ENCODE measurements around the gene RRP12.
"Not testable (repeated sequence)": the region's sequence is repeated elsewhere in the genome, so short reads cannot be mapped to it uniquely, and the experiment has no call there.

RRP12 gene

DNA sequence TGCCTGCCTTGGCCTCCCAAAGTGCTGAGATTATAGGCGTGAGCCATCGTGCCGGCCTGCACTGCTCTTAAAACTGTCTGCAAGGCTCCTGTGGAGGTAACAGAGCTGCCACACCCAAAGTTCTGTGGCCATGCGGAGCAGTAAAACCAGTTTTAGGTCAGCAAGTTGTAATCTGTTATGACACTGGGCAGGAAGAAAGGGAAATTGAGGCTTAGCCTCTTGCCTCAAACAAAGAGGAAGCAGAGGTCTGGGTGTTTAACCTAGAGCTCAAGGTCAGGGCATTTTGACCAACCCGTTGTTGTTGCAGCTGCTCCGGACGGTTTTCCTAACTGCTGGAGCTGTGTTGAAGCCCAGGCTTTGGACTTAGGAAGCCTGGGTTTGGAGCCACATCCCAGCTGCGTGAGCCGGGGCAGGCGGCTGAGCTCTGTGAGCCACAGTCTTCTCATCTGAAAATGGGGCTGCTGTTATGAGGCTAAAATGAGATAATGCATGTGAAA is 7.4 kb upstream of the RRP12 start:
- no peak for DNase-seq (ENCODE audit: low read depth in 2 of 2, low spot score in 1 of 2)

DNA sequence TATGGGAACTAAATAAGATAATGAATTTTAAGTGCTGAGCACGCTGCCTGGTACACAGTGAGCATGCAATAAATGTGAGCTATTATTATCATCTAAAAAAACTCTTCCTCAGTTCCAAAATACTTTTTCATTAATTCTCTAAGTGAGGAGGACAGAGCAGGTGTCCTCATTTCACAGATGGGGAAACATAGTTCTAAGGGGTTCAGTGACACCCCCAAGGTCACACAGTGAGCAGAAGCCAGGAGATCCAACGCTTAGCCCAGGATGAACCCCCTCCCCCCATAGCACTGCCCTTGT is 6.8 kb upstream of the RRP12 start:
- DNase-seq (ENCODE audit: low read depth in 2 of 2, low spot score in 1 of 2) = no peak

DNA sequence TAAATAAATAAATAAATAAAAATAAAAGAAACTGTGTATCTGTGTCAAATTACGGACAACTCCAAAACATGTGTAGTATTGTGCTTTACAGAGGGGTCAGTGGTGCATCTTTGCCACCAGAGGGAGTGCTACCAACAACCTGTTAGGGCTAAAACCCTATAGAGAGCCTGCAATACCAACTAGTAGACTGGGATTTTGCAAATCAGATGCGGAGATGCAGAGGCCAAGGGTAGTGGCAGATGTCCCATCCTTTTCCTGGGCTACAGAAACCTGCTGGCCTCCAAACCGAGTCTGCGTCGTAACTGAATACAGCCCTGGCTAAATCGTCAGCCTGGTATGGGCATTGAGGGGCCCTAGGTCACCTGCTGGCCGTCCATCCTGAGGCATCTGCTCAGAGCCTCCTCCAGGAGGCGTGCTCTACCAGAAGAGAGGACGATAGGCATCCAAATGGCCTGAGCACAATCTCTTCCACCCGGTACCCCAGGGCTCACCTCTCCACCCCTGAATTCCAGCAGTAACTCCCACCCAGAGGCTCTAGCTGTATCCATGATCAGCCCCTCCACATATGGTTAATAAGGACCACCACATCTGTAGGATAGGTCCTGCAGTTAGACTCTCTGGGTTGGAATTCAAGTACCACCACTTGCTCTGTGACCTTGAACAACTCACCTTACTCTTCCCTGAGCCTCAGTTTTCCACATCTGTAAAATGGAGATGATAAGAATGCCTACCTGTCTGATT is 6.2 kb upstream of the RRP12 start:
- peak in 1 of 2 donors; percentile 46 for DNase-seq (ENCODE audit: low read depth in 2 of 2, low spot score in 1 of 2)

DNA sequence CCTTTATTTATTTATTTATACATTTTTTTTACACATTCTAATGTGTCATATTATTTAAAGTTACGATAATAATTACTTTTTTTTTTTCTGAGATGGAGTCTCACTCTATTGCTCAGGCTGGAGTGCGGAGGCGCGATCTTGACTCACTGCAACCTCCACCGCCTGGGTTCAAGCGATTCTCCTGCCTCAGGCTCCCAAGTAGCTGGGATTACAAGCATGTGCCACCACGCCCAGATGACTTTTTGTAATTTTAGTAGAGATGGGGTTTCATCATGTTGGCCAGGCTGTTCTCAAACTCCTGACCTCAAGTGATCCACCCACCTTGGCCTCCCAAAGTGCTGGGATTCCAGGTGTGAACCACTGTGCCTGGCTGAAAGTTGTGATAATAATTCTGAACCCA is 5.3 kb upstream of the RRP12 start:
- DNase-seq (ENCODE audit: low read depth in 2 of 2, low spot score in 1 of 2) = not testable (repeated sequence)

DNA sequence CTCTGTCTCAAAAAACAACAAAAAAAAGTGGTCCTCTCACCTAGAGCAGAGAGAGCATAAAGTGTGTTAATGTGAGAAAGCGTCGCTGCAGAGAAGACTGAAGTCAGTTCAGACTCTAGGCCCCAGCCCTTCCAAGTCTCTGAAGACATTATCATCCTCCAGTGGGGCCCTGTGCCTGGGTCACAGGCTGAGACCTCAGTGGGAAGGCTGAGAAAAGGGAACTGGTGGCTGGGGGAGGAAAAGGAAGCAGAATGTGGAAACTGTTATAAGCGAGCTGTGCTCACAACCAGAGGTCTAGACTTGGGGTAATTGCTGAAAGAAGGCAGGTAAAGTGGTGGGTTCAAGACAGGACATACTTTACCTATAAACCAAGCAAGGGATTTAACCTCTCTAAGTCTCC is 4.9 kb upstream of the RRP12 start:
- DNase-seq (ENCODE audit: low read depth in 2 of 2, low spot score in 1 of 2) = no peak

DNA sequence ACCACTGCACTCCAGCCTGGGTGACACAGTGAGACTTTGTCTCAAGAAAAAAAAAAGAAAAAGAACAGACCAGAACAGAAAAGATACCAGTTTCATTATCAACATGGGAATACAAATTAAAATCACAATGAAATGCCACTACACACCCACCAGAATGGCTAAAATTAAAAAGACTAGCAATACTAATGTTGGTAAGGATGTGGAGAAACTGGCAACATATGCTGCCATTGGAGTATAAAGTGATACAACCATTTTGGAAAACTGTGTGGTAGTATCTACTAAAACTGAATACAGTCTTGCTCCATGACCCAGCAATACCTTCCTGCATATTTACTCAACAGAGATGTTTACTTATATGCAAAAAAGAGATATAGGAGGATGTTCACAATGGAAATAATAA is 2.9 kb upstream of the RRP12 start:
- DNase-seq (ENCODE audit: low read depth in 2 of 2, low spot score in 1 of 2) = no peak

GRCh38 chr10:97401455-97401919 is 347 bp upstream of the RRP12 start:
- DNase-seq (ENCODE audit: low read depth in 2 of 2, low spot score in 1 of 2) = no peak

DNA sequence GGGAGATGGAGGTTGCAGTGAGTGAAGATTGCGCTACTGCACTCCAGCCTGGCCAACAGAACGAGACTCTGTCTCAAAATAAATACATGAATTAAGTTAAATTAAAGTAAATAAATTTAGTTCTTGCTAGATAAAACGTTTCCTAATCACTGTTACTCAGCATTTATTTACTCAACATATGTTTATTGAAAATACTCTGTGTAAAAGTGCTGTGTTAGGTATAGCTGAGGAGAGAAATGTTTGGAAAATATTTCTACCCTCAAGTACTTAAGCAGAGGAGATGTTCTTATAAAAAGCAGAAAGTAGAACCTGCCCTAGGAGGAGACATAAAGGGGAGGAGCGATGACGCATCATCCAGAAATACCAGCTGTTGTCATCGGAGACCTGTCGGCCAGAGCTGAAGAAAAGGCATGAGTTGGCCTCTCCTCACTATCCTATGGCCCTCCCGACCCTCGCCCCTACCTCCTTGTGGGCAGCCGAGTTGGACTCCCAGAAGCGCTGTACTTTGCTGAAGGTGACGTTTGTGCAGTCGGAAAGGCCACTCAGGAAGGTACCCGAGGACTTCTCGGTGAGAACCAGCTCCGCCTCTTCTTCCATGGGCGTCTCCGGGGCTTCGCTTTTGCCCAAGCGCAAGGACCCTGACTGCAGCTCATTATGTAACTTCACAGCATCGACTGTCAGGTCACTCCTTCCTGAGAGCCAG is 1.1 kb downstream of the RRP12 start:
- DNase-seq (ENCODE audit: low read depth in 2 of 2, low spot score in 1 of 2) = no peak

DNA sequence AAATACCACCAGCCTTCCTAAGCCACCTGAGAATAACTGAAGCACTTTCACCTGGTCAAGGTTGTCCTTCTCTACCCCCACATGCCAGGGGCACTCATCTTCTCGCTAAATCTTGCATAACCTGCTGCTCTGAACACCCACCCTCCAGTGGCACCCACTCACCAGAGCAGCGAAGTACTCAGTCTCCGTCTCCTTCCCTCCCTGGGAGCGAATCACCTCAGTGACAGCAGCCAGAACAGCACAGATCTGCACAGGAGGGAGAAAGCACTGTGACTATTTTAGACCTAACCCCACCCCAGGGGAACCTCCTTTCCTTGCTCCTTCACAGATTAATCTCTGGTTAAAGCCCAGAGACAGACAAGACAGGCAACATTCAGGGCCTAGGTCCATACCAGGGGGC is 5.1 kb downstream of the RRP12 start:
- no peak for DNase-seq (ENCODE audit: low read depth in 2 of 2, low spot score in 1 of 2)

DNA sequence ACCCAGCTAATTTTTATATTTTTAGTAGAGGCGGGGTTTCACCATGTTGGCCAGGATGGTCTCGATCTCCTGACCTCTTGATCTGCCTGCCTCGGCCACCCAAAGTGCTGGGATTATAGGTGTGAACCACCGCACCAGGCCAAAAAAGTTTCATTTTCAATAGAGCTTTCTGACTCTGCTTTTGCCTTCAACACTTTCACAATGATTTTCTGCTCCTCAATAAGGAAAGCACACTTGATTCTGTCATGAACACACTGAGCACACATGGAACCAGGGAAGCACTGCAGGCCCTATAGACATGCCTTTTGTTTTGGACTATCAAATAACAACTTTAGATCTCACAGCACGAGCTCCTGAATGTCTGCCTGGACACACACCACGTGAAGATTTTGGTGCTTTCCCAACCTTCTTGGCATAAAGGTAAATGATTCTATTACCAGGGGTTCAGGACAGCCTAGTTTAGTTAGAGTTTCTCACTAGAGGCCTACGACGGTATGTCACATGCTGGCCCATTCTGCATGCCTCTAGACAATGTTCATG is 8.0 kb downstream of the RRP12 start:
- DNase-seq (ENCODE audit: low read depth in 2 of 2, low spot score in 1 of 2) = no peak

GRCh38 chr10:97390091-97390490 is 11.0 kb downstream of the RRP12 start:
- DNase-seq (ENCODE audit: low read depth in 2 of 2, low spot score in 1 of 2) = no peak

DNA sequence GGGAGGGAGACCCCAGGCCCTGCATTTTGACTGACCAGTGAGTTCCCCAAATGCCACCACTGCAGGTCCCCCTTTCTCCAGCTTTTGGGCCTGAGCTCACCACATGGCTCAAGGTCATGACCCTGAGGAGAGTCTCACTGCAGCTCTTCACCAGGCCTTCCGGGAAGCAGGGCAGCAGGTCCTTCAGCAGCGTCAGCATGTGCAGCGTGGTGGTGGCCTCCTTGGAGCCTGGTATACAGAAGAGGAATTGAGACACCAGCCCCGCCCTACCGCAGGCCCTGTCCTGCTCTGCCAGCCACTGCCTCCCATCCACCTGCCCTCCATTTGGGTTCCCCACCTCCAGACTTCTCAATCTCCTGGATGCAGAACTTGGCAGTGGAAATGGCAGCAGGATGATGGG is 13.0 kb downstream of the RRP12 start:
- DNase-seq (ENCODE audit: low read depth in 2 of 2, low spot score in 1 of 2) = no peak

- no peak for DNase-seq (ENCODE audit: low read depth in 2 of 2, low spot score in 1 of 2)
Observed at GRCh38 chr10:97385565-97385964, 15.6 kb downstream of the RRP12 start.

GRCh38 chr10:97384641-97385040 is 16.5 kb downstream of the RRP12 start:
- DNase-seq (ENCODE audit: low read depth in 2 of 2, low spot score in 1 of 2) = no peak

DNA sequence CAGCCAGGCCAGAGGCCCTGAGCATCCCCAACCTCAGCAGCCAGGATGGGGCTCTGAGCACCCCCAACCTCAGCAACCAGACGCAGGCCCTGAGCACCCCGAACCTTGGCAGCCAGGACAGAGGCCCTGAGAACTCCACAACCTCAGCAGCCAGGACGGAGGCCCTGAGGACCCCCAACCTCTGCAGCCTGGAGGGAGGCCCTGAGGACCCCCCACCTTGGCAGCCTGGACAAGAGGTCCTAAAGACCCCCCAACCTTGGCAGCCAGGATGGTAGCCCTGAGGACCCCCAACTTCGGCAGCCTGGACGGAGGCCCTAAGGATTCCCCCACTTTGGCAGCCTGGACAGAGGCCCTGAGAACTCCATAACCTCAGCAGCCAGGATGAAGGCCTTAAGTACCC is 17.0 kb downstream of the RRP12 start:
- no peak for DNase-seq (ENCODE audit: low read depth in 2 of 2, low spot score in 1 of 2)

DNA sequence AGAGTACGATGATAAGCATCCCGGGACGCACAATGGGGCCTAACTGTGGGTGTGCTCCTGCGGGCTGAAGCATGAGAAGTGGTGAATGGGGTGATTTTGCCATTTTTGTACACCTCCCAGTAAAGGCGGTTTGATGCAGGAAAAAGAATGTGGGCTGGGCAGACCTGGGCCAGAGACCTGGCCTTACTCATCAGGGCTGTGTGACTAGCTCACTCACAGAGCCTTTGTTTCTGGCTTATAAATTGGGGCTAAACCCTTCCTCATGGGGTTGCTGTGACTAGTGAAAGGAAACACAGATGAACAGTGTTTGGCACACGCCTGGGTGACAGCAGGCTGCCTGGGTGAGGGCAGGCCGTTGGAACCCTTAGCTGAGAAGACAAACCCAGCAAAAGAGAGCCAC is 18.0 kb downstream of the RRP12 start:
- DNase-seq (ENCODE audit: low read depth in 2 of 2, low spot score in 1 of 2) = no peak

- DNase-seq (ENCODE audit: low read depth in 2 of 2, low spot score in 1 of 2) = no peak
Observed at GRCh38 chr10:97381626-97382025, 19.5 kb downstream of the RRP12 start.

DNA sequence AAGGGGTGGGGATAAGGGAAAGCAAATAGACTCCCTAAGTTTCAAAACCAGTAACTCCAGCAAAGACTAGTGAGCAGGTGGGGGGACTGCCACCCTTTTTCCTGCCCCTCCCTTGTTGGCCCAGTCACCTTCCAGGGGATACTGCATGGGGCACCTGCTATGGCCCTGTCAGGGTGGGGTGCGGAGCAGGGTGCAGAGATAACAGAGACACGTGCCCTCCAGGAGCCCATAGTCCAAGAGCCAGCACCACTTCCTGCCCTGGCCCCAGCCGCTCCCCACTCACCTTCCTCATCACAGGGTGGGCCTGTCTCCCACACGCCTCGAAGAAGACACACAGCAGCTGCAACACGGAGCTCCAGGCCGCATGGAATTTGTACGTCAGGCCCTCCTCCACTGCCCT is 20.6 kb downstream of the RRP12 start:
- DNase-seq (ENCODE audit: low read depth in 2 of 2, low spot score in 1 of 2) = no peak

- no peak for DNase-seq (ENCODE audit: low read depth in 2 of 2, low spot score in 1 of 2)
Observed at GRCh38 chr10:97378933-97379921, 21.9 kb downstream of the RRP12 start.

DNA sequence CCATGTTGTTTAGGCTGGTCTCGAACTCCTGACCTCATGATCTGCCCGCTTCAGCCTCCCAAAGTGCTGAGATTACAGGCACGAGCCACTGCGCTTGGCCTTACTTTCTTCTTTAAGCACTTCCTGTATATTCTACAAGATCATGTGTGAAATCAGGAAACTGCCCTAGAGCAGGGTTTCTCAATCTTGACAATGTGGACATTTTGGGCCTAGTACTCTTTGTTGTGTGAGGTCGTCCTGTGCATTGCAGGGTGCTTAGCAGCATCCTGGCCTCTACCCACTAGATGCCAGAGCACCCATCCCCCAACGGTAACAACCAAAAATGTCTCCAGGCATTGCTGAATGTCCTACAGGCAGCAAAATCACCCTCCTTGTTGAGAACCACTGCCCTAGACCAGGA is 24.7 kb downstream of the RRP12 start:
- DNase-seq (ENCODE audit: low read depth in 2 of 2, low spot score in 1 of 2) = no peak

- no peak for DNase-seq (ENCODE audit: low read depth in 2 of 2, low spot score in 1 of 2)
Observed at GRCh38 chr10:97373456-97373855, 27.7 kb downstream of the RRP12 start.
